ENCODE results near the gene FAM72D. TPM values are rescaled to one million over a fixed set of nuclear protein-coding genes. Genes with fewer than 3 reads are reported as not detected.
"Not testable (repeated sequence)": the region's sequence is repeated elsewhere in the genome, so short reads cannot be mapped to it uniquely, and the experiment has no call there.

The FAM72D gene
- total and polyA plus RNA-seq, 4 donors, result 0.24 to 0.63 (median 0.29) TPM; not detected in 1

DNA sequence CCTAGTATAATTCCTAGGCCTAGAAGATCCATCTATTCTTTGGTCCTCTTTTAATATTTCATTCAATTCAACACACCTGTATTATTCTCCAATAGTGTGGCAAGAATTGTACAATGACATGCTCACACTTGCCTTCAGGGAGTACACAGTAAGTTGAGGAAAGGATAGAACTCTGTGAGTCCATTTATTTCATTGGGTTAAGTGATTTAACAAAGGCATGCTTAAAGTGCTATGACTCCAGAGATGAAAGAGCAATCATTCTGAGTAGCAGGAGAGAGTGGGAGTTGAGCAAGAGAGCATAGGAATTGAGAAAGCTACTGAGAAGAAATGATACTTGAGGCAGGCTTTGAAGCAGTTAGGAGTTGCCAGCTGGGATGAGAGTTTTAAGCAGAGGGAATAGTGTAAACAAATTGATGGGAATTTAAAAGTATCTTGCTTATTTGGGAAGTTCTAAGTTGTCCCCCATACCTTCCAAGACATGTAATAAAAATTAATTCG lies 18.8 kb downstream of the FAM72D start:
- H3K27ac ChIP-seq (ENCODE audit: low read depth in 1 of 2, low read length in 2 of 2); H3K4me1 ChIP-seq (ENCODE audit: control insufficient read depth in 1 of 2, insufficient read depth in 2 of 2, low read length in 2 of 2); H3K4me3 ChIP-seq (ENCODE audit: low read length in 2 of 2); H3K9me3 ChIP-seq (ENCODE audit: control insufficient read depth, low read length); intact Hi-C loops (cut with DNase I); DNase-seq; H3K36me3 ChIP-seq (ENCODE audit: control insufficient read depth in 1 of 2, insufficient read depth in 2 of 2, low read length in 1 of 2); ATAC-seq (ENCODE audit: low FRiP score); H3K27me3 ChIP-seq (ENCODE audit: control insufficient read depth in 1 of 2, insufficient read depth in 2 of 2, low read length in 1 of 2): not testable (repeated sequence)
- no CpG with 5 or more reads among the region's 1 CpG for WGBS, 2 donors

DNA sequence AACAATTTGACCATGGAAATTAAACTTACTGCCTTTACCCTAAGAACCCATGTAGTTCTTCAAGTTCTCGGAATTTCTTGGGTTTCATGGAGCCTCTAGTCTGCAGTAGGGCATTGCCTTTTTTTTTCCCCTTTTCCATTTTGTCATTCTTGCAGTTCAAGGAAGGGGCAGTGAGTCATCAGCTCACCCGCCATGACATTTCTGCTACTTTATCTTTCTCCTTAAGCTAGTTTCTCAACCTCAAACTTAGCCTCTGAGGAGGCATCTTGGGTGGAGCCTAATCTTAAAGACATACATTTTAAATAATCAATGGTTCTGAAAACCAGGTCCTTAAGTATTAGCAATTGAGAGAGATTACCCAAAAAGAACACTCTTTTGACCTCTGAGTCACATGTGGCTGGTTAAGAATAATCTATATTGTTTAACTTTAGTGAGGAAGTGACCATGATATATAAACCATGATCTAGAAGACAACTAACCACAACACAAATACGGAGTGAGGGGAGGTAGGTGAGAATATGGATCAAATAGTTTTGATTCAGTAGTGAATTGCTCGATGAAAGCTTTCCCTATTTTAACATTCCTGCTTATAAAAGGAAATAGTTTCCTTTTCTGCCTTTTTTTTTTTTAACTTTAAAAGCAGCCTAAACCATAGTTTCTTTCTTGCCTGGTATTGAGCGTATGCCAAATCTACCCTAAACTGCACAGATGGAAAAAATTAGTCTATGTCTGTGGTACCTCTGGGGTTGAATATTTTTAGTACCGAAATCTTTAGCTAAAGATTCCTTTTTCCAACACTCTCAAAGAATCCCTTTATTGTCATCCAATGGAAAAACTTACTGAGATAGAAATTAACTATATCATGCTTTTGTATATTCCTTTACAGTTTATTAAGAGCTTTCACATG lies 20.1 kb downstream of the FAM72D start:
- intact Hi-C loops (cut with DNase I); ATAC-seq (ENCODE audit: low FRiP score); H3K27me3 ChIP-seq (ENCODE audit: control insufficient read depth in 1 of 2, insufficient read depth in 2 of 2, low read length in 1 of 2); H3K4me1 ChIP-seq (ENCODE audit: control insufficient read depth in 1 of 2, insufficient read depth in 2 of 2, low read length in 2 of 2); H3K36me3 ChIP-seq (ENCODE audit: control insufficient read depth in 1 of 2, insufficient read depth in 2 of 2, low read length in 1 of 2); H3K27ac ChIP-seq (ENCODE audit: low read depth in 1 of 2, low read length in 2 of 2); DNase-seq; H3K9me3 ChIP-seq (ENCODE audit: control insufficient read depth, low read length); H3K4me3 ChIP-seq (ENCODE audit: low read length in 2 of 2): not testable (repeated sequence)
- no CpG with 5 or more reads among the region's 6 CpGs for WGBS, 2 donors

DNA sequence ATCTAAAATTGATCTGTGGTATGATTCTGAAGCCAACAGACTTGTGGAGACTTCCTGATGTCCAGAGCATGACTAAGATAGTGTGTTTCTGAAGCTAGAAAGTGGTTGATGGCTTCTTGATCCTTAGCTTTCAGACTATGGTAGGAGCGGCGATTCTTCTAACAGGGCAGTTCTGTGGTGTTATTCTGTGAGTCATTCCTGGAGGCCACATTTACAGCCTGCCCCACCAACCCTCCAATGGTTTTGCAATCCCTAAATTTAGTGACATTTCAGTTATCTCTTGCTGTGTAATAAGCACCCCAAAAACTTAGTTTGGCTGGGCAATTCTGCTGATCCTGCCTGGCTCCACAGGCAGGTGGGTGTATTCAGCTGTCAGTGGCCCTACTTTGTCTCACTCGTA lies 24.1 kb downstream of the FAM72D start:
- H3K27me3 ChIP-seq (ENCODE audit: control insufficient read depth in 1 of 2, insufficient read depth in 2 of 2, low read length in 1 of 2); H3K4me3 ChIP-seq (ENCODE audit: low read length in 2 of 2); H3K27ac ChIP-seq (ENCODE audit: low read depth in 1 of 2, low read length in 2 of 2); DNase-seq; H3K9me3 ChIP-seq (ENCODE audit: control insufficient read depth, low read length); H3K4me1 ChIP-seq (ENCODE audit: control insufficient read depth in 1 of 2, insufficient read depth in 2 of 2, low read length in 2 of 2); H3K36me3 ChIP-seq (ENCODE audit: control insufficient read depth in 1 of 2, insufficient read depth in 2 of 2, low read length in 1 of 2); ATAC-seq (ENCODE audit: low FRiP score); intact Hi-C loops (cut with DNase I): not testable (repeated sequence)
- no CpG with 5 or more reads among the region's 3 CpGs for WGBS, 2 donors

DNA sequence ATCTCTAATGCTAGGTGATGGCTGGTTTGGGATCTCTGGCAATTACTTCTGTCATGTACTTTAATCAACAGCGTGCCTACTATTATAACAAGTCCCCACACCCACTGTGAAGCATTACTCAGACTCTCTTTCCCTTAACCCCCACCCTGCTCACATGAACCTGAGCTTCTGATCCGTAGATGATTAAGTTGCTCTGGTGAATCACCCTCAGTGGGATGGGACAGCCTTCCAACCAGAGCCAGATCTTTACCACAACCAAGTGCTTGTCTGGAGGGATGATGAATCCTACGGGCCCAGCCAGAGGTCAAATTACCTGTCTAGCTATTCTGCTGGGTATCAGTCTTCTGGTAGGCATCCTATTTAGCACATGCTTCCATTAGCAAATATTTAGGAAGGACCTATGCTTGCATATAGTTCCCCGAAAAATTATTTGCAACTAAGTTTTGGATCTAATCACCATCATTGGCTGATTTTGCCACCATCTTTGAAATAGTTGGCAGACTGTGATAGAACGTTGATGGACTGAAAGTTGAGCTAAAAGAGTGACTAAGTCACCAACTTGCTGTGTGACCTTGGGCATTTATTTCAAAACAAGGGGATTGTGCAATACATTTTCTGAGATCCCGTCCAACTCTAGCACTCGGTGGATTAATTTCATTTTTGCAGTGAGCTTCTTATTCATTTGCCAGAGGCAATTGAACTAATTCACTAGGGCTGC lies 26.7 kb downstream of the FAM72D start:
- DNase-seq; H3K36me3 ChIP-seq (ENCODE audit: control insufficient read depth in 1 of 2, insufficient read depth in 2 of 2, low read length in 1 of 2); H3K9me3 ChIP-seq (ENCODE audit: control insufficient read depth, low read length); intact Hi-C loops (cut with DNase I); H3K4me3 ChIP-seq (ENCODE audit: low read length in 2 of 2); H3K4me1 ChIP-seq (ENCODE audit: control insufficient read depth in 1 of 2, insufficient read depth in 2 of 2, low read length in 2 of 2); H3K27me3 ChIP-seq (ENCODE audit: control insufficient read depth in 1 of 2, insufficient read depth in 2 of 2, low read length in 1 of 2); H3K27ac ChIP-seq (ENCODE audit: low read depth in 1 of 2, low read length in 2 of 2): not testable (repeated sequence)
- no CpG with 5 or more reads among the region's 7 CpGs for WGBS, 2 donors
- peak; percentile 77 for ATAC-seq (ENCODE audit: low FRiP score)

DNA sequence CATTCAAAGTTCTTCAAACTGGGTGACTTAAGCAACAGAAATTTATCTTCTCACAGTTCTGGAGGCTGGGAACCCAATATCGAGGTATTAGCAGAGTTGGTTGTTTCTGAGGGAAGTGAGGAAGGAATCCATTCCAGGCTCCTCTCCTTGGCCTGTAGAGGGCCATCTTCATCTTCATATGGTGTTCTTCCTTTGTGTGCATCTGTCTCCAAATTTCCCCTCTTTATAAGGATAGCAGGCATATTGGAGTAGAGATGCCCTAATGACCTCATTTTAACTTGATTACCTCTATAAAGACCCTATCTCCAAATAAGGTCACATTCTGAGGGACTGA lies 27.3 kb downstream of the FAM72D start:
- H3K4me3 ChIP-seq (ENCODE audit: low read length in 2 of 2); H3K27ac ChIP-seq (ENCODE audit: low read depth in 1 of 2, low read length in 2 of 2); H3K4me1 ChIP-seq (ENCODE audit: control insufficient read depth in 1 of 2, insufficient read depth in 2 of 2, low read length in 2 of 2); DNase-seq; intact Hi-C loops (cut with DNase I); H3K9me3 ChIP-seq (ENCODE audit: control insufficient read depth, low read length); H3K36me3 ChIP-seq (ENCODE audit: control insufficient read depth in 1 of 2, insufficient read depth in 2 of 2, low read length in 1 of 2); H3K27me3 ChIP-seq (ENCODE audit: control insufficient read depth in 1 of 2, insufficient read depth in 2 of 2, low read length in 1 of 2): not testable (repeated sequence)
- no CpG with 5 or more reads among the region's 1 CpG for WGBS, 2 donors
- peak; percentile 57 for ATAC-seq (ENCODE audit: low FRiP score)

DNA sequence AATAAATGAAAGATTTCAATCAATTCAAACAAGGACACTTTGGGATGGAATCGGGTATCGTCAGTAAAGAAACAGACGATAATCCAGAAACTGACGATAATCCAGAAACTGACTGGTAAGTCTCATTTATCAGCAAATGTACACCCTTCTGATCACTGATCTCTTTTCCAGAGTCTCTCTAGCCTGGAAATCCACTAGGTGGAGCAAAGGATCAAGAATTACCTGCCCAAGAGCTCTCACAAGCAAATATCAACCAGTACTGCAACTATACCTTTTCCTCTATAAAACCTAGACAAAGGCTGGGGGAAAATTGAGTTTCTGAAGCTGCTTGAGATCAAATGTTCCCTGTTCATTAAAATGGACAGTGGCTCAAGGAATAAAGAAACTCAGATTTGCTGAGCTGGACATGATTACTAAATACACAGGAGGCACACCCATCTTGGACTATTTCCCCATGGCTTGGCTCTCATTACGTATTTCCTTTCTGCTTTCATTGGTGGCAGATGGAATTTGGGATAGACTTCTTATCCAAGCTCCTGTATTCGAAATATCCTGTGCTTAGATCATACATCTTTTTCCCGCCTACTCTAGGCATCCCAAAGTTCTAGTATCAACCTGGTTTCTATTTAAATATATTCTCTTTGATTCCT lies 28.3 kb downstream of the FAM72D start:
- DNase-seq; H3K9me3 ChIP-seq (ENCODE audit: control insufficient read depth, low read length); H3K36me3 ChIP-seq (ENCODE audit: control insufficient read depth in 1 of 2, insufficient read depth in 2 of 2, low read length in 1 of 2); H3K4me1 ChIP-seq (ENCODE audit: control insufficient read depth in 1 of 2, insufficient read depth in 2 of 2, low read length in 2 of 2); intact Hi-C loops (cut with DNase I); H3K27ac ChIP-seq (ENCODE audit: low read depth in 1 of 2, low read length in 2 of 2); H3K27me3 ChIP-seq (ENCODE audit: control insufficient read depth in 1 of 2, insufficient read depth in 2 of 2, low read length in 1 of 2); H3K4me3 ChIP-seq (ENCODE audit: low read length in 2 of 2): not testable (repeated sequence)
- no CpG with 5 or more reads among the region's 7 CpGs for WGBS, 2 donors
- ATAC-seq (ENCODE audit: low FRiP score), result peak; percentile 49

DNA sequence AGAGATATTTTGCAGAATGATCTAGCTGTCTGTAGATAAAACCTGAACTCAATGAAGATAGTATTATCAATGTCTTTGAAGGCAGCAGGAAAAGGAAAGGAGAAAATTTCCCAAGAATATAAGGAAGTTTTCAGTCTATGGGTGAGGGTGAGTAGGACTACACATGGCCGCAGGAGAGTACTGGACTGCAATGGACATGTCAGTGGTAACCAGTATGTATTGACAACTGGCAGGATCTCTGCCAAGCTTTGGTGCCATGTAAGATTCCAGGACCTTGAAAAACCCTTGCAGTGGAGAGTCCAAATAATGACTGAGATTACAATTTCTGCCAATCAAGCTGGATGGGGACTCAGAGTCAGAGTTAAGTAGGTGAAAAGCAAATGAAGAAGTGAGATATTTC lies 29.3 kb downstream of the FAM72D start:
- H3K4me1 ChIP-seq (ENCODE audit: control insufficient read depth in 1 of 2, insufficient read depth in 2 of 2, low read length in 2 of 2); intact Hi-C loops (cut with DNase I); H3K9me3 ChIP-seq (ENCODE audit: control insufficient read depth, low read length); H3K4me3 ChIP-seq (ENCODE audit: low read length in 2 of 2); H3K36me3 ChIP-seq (ENCODE audit: control insufficient read depth in 1 of 2, insufficient read depth in 2 of 2, low read length in 1 of 2); DNase-seq; H3K27me3 ChIP-seq (ENCODE audit: control insufficient read depth in 1 of 2, insufficient read depth in 2 of 2, low read length in 1 of 2); H3K27ac ChIP-seq (ENCODE audit: low read depth in 1 of 2, low read length in 2 of 2); ATAC-seq (ENCODE audit: low FRiP score): not testable (repeated sequence)
- WGBS, 2 donors, result no CpG with 5 or more reads among the region's 1 CpG

DNA sequence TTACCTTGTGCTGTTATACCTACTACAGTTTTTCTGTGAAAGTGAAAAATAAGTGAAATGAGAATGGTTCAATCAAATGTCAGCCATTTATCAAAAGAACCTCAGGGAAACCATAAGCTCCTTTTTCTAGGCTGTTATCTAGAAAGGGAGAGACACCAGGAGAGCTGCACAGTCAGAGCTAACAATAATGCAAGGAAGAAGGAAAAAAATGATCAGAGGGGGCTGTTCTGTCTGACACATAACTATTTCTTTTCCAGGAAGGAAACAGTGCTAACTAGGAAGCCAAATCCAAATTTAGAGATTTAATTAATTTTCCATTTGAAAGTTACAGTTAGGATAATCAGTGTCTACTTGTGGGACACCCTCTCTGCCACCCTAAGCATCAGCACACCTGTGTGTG lies 31.4 kb downstream of the FAM72D start:
- H3K36me3 ChIP-seq (ENCODE audit: control insufficient read depth in 1 of 2, insufficient read depth in 2 of 2, low read length in 1 of 2); H3K27me3 ChIP-seq (ENCODE audit: control insufficient read depth in 1 of 2, insufficient read depth in 2 of 2, low read length in 1 of 2); H3K4me1 ChIP-seq (ENCODE audit: control insufficient read depth in 1 of 2, insufficient read depth in 2 of 2, low read length in 2 of 2); ATAC-seq (ENCODE audit: low FRiP score); H3K4me3 ChIP-seq (ENCODE audit: low read length in 2 of 2); DNase-seq; H3K9me3 ChIP-seq (ENCODE audit: control insufficient read depth, low read length); H3K27ac ChIP-seq (ENCODE audit: low read depth in 1 of 2, low read length in 2 of 2); intact Hi-C loops (cut with DNase I): not testable (repeated sequence)
